Measurements from ENCODE around the gene RUNX2.

DNA sequence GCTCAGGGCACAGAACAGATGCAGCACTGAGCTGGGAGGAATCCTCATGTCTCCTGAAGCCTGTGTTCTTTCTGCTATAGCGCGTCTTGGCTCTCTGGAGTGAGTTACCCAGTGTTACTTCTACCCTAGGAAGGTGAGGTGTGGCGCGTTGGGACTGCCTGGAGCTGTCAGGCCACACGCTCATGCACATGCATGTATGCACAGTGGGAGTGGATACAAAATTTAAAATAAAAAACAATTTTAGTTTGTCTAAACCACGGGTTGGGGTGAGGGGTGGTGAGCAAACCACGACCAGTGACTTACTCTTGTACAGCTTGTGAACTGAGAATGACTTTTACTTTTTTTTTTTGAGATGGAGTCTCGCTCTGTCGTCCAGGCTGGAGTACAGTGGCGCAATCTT is 348.2 kb downstream of the RUNX2 start:
- TF ChIP-seq, protein P1, sequence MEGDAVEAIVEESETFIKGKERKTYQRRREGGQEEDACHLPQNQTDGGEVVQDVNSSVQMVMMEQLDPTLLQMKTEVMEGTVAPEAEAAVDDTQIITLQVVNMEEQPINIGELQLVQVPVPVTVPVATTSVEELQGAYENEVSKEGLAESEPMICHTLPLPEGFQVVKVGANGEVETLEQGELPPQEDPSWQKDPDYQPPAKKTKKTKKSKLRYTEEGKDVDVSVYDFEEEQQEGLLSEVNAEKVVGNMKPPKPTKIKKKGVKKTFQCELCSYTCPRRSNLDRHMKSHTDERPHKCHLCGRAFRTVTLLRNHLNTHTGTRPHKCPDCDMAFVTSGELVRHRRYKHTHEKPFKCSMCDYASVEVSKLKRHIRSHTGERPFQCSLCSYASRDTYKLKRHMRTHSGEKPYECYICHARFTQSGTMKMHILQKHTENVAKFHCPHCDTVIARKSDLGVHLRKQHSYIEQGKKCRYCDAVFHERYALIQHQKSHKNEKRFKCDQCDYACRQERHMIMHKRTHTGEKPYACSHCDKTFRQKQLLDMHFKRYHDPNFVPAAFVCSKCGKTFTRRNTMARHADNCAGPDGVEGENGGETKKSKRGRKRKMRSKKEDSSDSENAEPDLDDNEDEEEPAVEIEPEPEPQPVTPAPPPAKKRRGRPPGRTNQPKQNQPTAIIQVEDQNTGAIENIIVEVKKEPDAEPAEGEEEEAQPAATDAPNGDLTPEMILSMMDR (IDR thresholded peaks at IDR 0.05; ENCODE audit: insufficient read depth, low read depth, low read length), result no peak
- no peak for TF ChIP-seq EZH2 (IDR thresholded peaks at IDR 0.05; ENCODE audit: insufficient read depth, low read length)
